ENCODE data around the gene CXCL9. TPM values are rescaled to one million over a fixed set of nuclear protein-coding genes. Genes with fewer than 3 reads are reported as not detected.

The CXCL9 gene
- polyA plus RNA-seq, 1 donor = 2.8 TPM

- WGBS (ENCODE audit: insufficient coverage, low lambda C conversion rate) = 100% methylated on average over 2 of the region's 2 CpGs
- H3K36me3 ChIP-seq (ENCODE audit: control insufficient read depth, insufficient read depth, low read length) = no peaks in the 10 kb centered on the region
- no peaks in the 10 kb centered on the region for H3K4me1 ChIP-seq (ENCODE audit: control insufficient read depth, insufficient read depth, low read length)
- H3K9me3 ChIP-seq (ENCODE audit: control insufficient read depth, low read depth, low read length) = no peaks in the 10 kb centered on the region
- no peak within 1 kb of the TSS for H3K27ac ChIP-seq (ENCODE audit: low read length)
- no peak for DNase-seq
- H3K27me3 ChIP-seq (ENCODE audit: control insufficient read depth, insufficient read depth, low read length) = no peaks in the 10 kb centered on the region
- no peak within 1 kb of the TSS for H3K4me3 ChIP-seq (ENCODE audit: low read length)
Observed at GRCh38 chr4:76035799-76036380, 28.6 kb upstream of the CXCL9 start, which contains the start of gene CXCL11. TSS of gene CXCL11 (minus strand) at chr4:76036070. CDS start at chr4:76035987, 83 bp downstream.

DNA sequence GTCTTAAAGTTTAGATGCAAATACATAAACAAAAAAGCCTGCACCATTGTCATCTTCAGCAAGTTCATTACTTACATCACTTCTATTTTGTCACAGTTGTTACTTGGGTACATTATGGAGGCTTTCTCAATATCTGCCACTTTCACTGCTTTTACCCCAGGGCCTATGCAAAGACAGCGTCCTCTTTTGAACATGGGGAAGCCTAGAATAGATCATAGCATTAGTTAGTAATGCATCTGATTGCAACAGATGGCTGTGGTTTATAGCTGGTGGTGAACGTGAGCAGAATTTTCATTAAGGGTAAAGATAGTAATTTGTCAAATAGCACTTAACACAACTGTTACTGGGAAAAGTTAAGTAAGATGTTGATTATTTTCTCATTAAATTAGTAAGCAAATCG, 27.8 kb upstream of the CXCL9 start:
- Histone ChIP-seq H3K27me3 (ENCODE audit: control insufficient read depth, insufficient read depth, low read length) (no peaks in the 10 kb centered on the region), H3K27ac (ENCODE audit: low read length) (no peak overlapping the region), H3K9me3 (ENCODE audit: control insufficient read depth, low read depth, low read length) (no peaks in the 10 kb centered on the region), H3K36me3 (ENCODE audit: control insufficient read depth, insufficient read depth, low read length) (no peaks in the 10 kb centered on the region), H3K4me3 (ENCODE audit: low read length) (no peak overlapping the region), H3K4me1 (ENCODE audit: control insufficient read depth, insufficient read depth, low read length) (no peaks in the 10 kb centered on the region)
- WGBS (ENCODE audit: insufficient coverage, low lambda C conversion rate) = 71% methylated on average over 1 of the region's 3 CpGs
- no peak for DNase-seq

GRCh38 chr4:76029300-76029699, 22.0 kb upstream of the CXCL9 start:
- WGBS (ENCODE audit: insufficient coverage, low lambda C conversion rate) = 100% methylated on average over 1 of the region's 2 CpGs
- Histone ChIP-seq H3K27me3 (ENCODE audit: control insufficient read depth, insufficient read depth, low read length) (no peaks in the 10 kb centered on the region), H3K27ac (ENCODE audit: low read length) (no peak overlapping the region), H3K4me3 (ENCODE audit: low read length) (no peak overlapping the region), H3K4me1 (ENCODE audit: control insufficient read depth, insufficient read depth, low read length) (no peaks in the 10 kb centered on the region), H3K36me3 (ENCODE audit: control insufficient read depth, insufficient read depth, low read length) (no peaks in the 10 kb centered on the region), H3K9me3 (ENCODE audit: control insufficient read depth, low read depth, low read length) (no peaks in the 10 kb centered on the region)
- no peak for DNase-seq

DNA sequence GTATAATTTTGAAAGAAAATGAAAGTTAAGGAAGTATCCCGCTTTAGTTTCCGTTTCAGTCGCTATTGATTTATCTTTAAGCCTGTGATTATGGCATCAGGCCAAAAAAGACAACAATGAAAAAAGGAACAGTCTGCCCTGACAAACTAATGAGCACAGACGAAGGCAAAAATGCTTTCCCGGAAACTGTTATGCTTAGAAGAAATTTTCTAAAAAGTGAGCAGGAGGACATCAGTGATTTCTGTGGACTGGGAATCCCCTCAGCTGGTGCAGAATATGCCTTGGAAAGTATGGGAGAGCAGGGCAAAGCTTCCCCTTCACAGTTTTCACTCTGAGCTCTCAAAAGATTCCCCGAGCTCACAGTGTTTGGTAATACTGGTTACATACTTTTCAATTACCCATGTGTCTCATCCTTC, 21.0 kb upstream of the CXCL9 start:
- Histone ChIP-seq H3K27ac (ENCODE audit: low read length) (no peak overlapping the region), H3K36me3 (ENCODE audit: control insufficient read depth, insufficient read depth, low read length) (no peaks in the 10 kb centered on the region), H3K4me3 (ENCODE audit: low read length) (no peak overlapping the region), H3K27me3 (ENCODE audit: control insufficient read depth, insufficient read depth, low read length) (no peaks in the 10 kb centered on the region), H3K9me3 (ENCODE audit: control insufficient read depth, low read depth, low read length) (no peaks in the 10 kb centered on the region), H3K4me1 (ENCODE audit: control insufficient read depth, insufficient read depth, low read length) (no peaks in the 10 kb centered on the region)
- WGBS (ENCODE audit: insufficient coverage, low lambda C conversion rate) = 40% methylated on average over 3 of the region's 6 CpGs
- DNase-seq = peak in 1 of 2 donors; percentile 32

GRCh38 chr4:76024065-76024464, 16.8 kb upstream of the CXCL9 start:
- Histone ChIP-seq H3K27ac (ENCODE audit: low read length) (no peak overlapping the region), H3K9me3 (ENCODE audit: control insufficient read depth, low read depth, low read length) (no peaks in the 10 kb centered on the region), H3K4me1 (ENCODE audit: control insufficient read depth, insufficient read depth, low read length) (no peaks in the 10 kb centered on the region), H3K27me3 (ENCODE audit: control insufficient read depth, insufficient read depth, low read length) (no peaks in the 10 kb centered on the region), H3K4me3 (ENCODE audit: low read length) (no peak overlapping the region), H3K36me3 (ENCODE audit: control insufficient read depth, insufficient read depth, low read length) (no peaks in the 10 kb centered on the region)
- no peak for DNase-seq
- 100% methylated on average over 2 of the region's 4 CpGs for WGBS (ENCODE audit: insufficient coverage, low lambda C conversion rate)

DNA sequence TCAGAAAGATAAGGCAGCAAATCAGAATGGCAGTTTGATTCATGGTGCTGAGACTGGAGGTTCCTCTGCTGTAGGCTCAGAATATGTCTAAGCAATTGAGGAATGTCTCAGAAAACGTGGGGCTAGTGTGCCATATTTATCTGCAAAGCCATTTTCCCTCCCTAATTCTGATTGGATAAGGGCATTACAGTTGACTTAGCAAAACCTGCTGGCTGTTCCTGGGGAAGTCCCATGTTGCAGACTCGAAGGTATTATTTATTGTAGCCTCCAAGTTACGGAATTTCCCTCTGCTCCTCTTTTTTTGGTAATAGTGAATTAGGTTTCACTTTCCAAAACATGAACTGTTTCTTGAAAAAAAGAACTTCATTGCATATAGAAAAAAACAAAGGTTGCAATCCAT, 16.1 kb upstream of the CXCL9 start, which contains the start of gene CXCL10:
TSS of gene CXCL10 (minus strand) at position 109 of the 400 bp plus-strand sequence. CDS start at position 43, 66 bp downstream.
- Histone ChIP-seq H3K36me3 (ENCODE audit: control insufficient read depth, insufficient read depth, low read length) (no peaks in the 10 kb centered on the region), H3K4me3 (ENCODE audit: low read length) (no peak within 1 kb of the TSS), H3K27ac (ENCODE audit: low read length) (no peak within 1 kb of the TSS), H3K4me1 (ENCODE audit: control insufficient read depth, insufficient read depth, low read length) (no peaks in the 10 kb centered on the region), H3K9me3 (ENCODE audit: control insufficient read depth, low read depth, low read length) (no peaks in the 10 kb centered on the region), H3K27me3 (ENCODE audit: control insufficient read depth, insufficient read depth, low read length) (no peaks in the 10 kb centered on the region)
- 33% methylated on average over 2 of the region's 3 CpGs for WGBS (ENCODE audit: insufficient coverage, low lambda C conversion rate)
- no peak for DNase-seq

GRCh38 chr4:76022677-76023076, 15.4 kb upstream of the CXCL9 start:
- WGBS (ENCODE audit: insufficient coverage, low lambda C conversion rate) = no CpG with 5 or more reads among the region's 2 CpGs
- H3K36me3 ChIP-seq (ENCODE audit: control insufficient read depth, insufficient read depth, low read length) = no peaks in the 10 kb centered on the region
- DNase-seq = no peak

GRCh38 chr4:76022031-76022430, 14.7 kb upstream of the CXCL9 start:
- no peaks in the 10 kb centered on the region for H3K27me3 ChIP-seq (ENCODE audit: control insufficient read depth, insufficient read depth, low read length)
- H3K4me3 ChIP-seq (ENCODE audit: low read length) = no peak overlapping the region
- no peak overlapping the region for H3K27ac ChIP-seq (ENCODE audit: low read length)
- no peaks in the 10 kb centered on the region for H3K36me3 ChIP-seq (ENCODE audit: control insufficient read depth, insufficient read depth, low read length)
- no peaks in the 10 kb centered on the region for H3K9me3 ChIP-seq (ENCODE audit: control insufficient read depth, low read depth, low read length)
- no CpG with 5 or more reads among the region's 4 CpGs for WGBS (ENCODE audit: insufficient coverage, low lambda C conversion rate)
- no peak for DNase-seq
- no peaks in the 10 kb centered on the region for H3K4me1 ChIP-seq (ENCODE audit: control insufficient read depth, insufficient read depth, low read length)

More at GRCh38 chr4:76022677-76023076, 15.4 kb upstream of the CXCL9 start:
- no peak overlapping the region for H3K4me3 ChIP-seq (ENCODE audit: low read length)
- no peak overlapping the region for H3K27ac ChIP-seq (ENCODE audit: low read length)
- no peaks in the 10 kb centered on the region for H3K4me1 ChIP-seq (ENCODE audit: control insufficient read depth, insufficient read depth, low read length)
- no peaks in the 10 kb centered on the region for H3K27me3 ChIP-seq (ENCODE audit: control insufficient read depth, insufficient read depth, low read length)
- H3K9me3 ChIP-seq (ENCODE audit: control insufficient read depth, low read depth, low read length) = no peaks in the 10 kb centered on the region

GRCh38 chr4:76017056-76017686, 9.9 kb upstream of the CXCL9 start:
- Histone ChIP-seq H3K27ac (ENCODE audit: low read length) (no peak overlapping the region), H3K36me3 (ENCODE audit: control insufficient read depth, insufficient read depth, low read length) (no peaks in the 10 kb centered on the region), H3K9me3 (ENCODE audit: control insufficient read depth, low read depth, low read length) (no peaks in the 10 kb centered on the region), H3K4me1 (ENCODE audit: control insufficient read depth, insufficient read depth, low read length) (peaks cover 14% of the 10 kb centered on the region), H3K27me3 (ENCODE audit: control insufficient read depth, insufficient read depth, low read length) (no peaks in the 10 kb centered on the region), H3K4me3 (ENCODE audit: low read length) (no peak overlapping the region)
- no CpG with 5 or more reads among the region's 3 CpGs for WGBS (ENCODE audit: insufficient coverage, low lambda C conversion rate)
- DNase-seq = peak in 1 of 2 donors; percentile 25

DNA sequence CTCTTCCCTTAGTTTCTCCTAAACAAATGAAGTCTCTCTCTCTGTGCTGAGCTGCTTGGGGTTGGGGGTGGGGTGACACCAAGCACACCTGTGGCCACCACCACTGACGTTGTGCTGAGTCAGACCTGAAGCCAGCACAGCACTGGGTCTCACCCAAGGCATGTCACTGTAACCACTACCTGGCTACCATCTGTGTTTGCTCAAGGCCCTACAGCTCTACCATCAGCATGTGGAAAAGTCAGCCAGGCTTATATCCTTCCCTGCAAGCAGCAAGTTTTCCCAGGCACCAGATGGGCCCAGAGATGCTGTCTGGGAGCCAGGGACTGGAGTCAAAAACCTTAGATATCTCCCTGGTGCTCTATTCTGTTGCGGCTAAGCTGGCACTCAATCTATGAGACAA, 9.1 kb upstream of the CXCL9 start:
- Histone ChIP-seq H3K27ac (ENCODE audit: low read length) (no peak overlapping the region), H3K4me1 (ENCODE audit: control insufficient read depth, insufficient read depth, low read length) (peaks cover 14% of the 10 kb centered on the region), H3K36me3 (ENCODE audit: control insufficient read depth, insufficient read depth, low read length) (no peaks in the 10 kb centered on the region), H3K27me3 (ENCODE audit: control insufficient read depth, insufficient read depth, low read length) (no peaks in the 10 kb centered on the region), H3K4me3 (ENCODE audit: low read length) (no peak overlapping the region), H3K9me3 (ENCODE audit: control insufficient read depth, low read depth, low read length) (no peaks in the 10 kb centered on the region)
- no peak for DNase-seq
- no CpG with 5 or more reads among the region's 2 CpGs for WGBS (ENCODE audit: insufficient coverage, low lambda C conversion rate)

DNA sequence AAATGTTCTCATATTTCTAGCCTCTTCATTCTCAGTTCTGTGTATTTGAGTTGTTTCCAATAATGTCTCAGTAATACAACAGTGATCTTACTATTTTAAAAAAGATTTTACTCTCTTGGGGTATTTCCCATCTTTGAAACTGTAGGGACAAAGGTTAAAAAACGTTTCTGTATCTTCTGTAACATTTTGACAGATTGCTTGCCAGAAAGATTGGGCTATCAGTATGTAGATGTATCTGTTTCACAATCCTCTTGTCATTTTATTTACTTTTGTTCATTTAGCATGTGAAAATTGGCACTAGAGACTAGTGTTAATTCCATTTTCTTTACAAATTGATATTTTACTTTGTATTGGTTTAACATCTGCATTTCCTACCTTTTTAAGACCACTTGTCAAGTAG, 6.2 kb upstream of the CXCL9 start:
- WGBS (ENCODE audit: insufficient coverage, low lambda C conversion rate) = 0% methylated on average over 1 of the region's 1 CpG
- peaks cover 14% of the 10 kb centered on the region for H3K4me1 ChIP-seq (ENCODE audit: control insufficient read depth, insufficient read depth, low read length)
- H3K4me3 ChIP-seq (ENCODE audit: low read length) = no peak overlapping the region
- peak overlapping the region; percentile 22 for H3K27ac ChIP-seq (ENCODE audit: low read length)
- H3K27me3 ChIP-seq (ENCODE audit: control insufficient read depth, insufficient read depth, low read length) = no peaks in the 10 kb centered on the region
- no peaks in the 10 kb centered on the region for H3K36me3 ChIP-seq (ENCODE audit: control insufficient read depth, insufficient read depth, low read length)
- peaks cover 6% of the 10 kb centered on the region for H3K9me3 ChIP-seq (ENCODE audit: control insufficient read depth, low read depth, low read length)
- no peak for DNase-seq

All from large intestine (tissue), 3 donors.